ENCODE data around the gene RADIL.
A peak's percentile ranks its signal among the peaks of the same experiment; 100 is the strongest.
"Not testable (repeated sequence)": the region's sequence is repeated elsewhere in the genome, so short reads cannot be mapped to it uniquely, and the experiment has no call there.

RADIL gene

GRCh38 chr7:4808565-4808964 is 75.0 kb downstream of the RADIL start:
- DNase-seq (ENCODE audit: low spot score) = no peak

GRCh38 chr7:4808026-4808425 is 75.5 kb downstream of the RADIL start:
- no peak for DNase-seq (ENCODE audit: low spot score)

GRCh38 chr7:4807598-4808016 is 75.9 kb downstream of the RADIL start:
- no peak for DNase-seq (ENCODE audit: low spot score)

- DNase-seq (ENCODE audit: low spot score) = no peak
These were observed 76.4 kb downstream of the RADIL start for GRCh38 chr7:4806983-4807597.

GRCh38 chr7:4805984-4806300 is 77.6 kb downstream of the RADIL start:
- no peak for DNase-seq (ENCODE audit: low spot score)

- no peak for DNase-seq (ENCODE audit: low spot score)
These were observed 78.2 kb downstream of the RADIL start for GRCh38 chr7:4805110-4805983.

- no peak for DNase-seq (ENCODE audit: low spot score)
These were observed 79.9 kb downstream of the RADIL start for GRCh38 chr7:4803397-4804241.

- DNase-seq (ENCODE audit: low spot score) = not testable (repeated sequence)
These were observed 80.9 kb downstream of the RADIL start for GRCh38 chr7:4802577-4802976.

- no peak for DNase-seq (ENCODE audit: low spot score)
These were observed 81.7 kb downstream of the RADIL start for GRCh38 chr7:4801839-4802231.

GRCh38 chr7:4800926-4801838 is 82.3 kb downstream of the RADIL start:
- DNase-seq (ENCODE audit: low spot score) = no peak

- no peak for DNase-seq (ENCODE audit: low spot score)
These were observed 83.0 kb downstream of the RADIL start for GRCh38 chr7:4800487-4800886.

GRCh38 chr7:4799508-4800268 is 83.8 kb downstream of the RADIL start:
- DNase-seq (ENCODE audit: low spot score) = no peak

GRCh38 chr7:4798706-4799235 is 84.7 kb downstream of the RADIL start:
- DNase-seq (ENCODE audit: low spot score) = no peak

- DNase-seq (ENCODE audit: low spot score) = peak; percentile 43
These were observed 85.4 kb downstream of the RADIL start for GRCh38 chr7:4797858-4798705.

GRCh38 chr7:4796453-4796852 is 87.1 kb downstream of the RADIL start:
- DNase-seq (ENCODE audit: low spot score) = no peak

- no peak for DNase-seq (ENCODE audit: low spot score)
These were observed 88.7 kb downstream of the RADIL start for GRCh38 chr7:4794591-4795350.

- DNase-seq (ENCODE audit: low spot score) = not testable (repeated sequence)
These were observed 89.3 kb downstream of the RADIL start for GRCh38 chr7:4794171-4794570.

- not testable (repeated sequence) for DNase-seq (ENCODE audit: low spot score)
These were observed 90.0 kb downstream of the RADIL start for GRCh38 chr7:4793385-4793993.

All from CD4-positive, alpha-beta T cell treated with Interleukin-6 at 100 ng/mL for 8 hours (primary cell).